Measurements from ENCODE around the gene ETV6.

Gene ETV6

GRCh38 chr12:11706509-11707379 lies 57.3 kb downstream of the ETV6 start:
- H3K36me3 ChIP-seq = no peaks in the 10 kb centered on the region
- no peak for TF ChIP-seq CTCF (IDR thresholded peaks at IDR 0.05; ENCODE audit: low read depth, low read length)
- no peaks in the 10 kb centered on the region for H3K27me3 ChIP-seq (ENCODE audit: insufficient read depth, low read depth, severe bottlenecking)
- no peaks in the 10 kb centered on the region for H3K9me3 ChIP-seq (ENCODE audit: severe bottlenecking)
- no peak for DNase-seq
- H3K27ac ChIP-seq = no peak overlapping the region
- no peak overlapping the region for H3K4me3 ChIP-seq (ENCODE audit: low read depth, low read length)

GRCh38 chr12:11707535-11707934 lies 58.1 kb downstream of the ETV6 start:
- DNase-seq = no peak
- Histone ChIP-seq H3K36me3 (no peaks in the 10 kb centered on the region), H3K9me3 (ENCODE audit: severe bottlenecking) (no peaks in the 10 kb centered on the region), H3K27me3 (ENCODE audit: insufficient read depth, low read depth, severe bottlenecking) (no peaks in the 10 kb centered on the region), H3K4me3 (ENCODE audit: low read depth, low read length) (no peak overlapping the region), H3K27ac (no peak overlapping the region)
- no peak for TF ChIP-seq CTCF (IDR thresholded peaks at IDR 0.05; ENCODE audit: low read depth, low read length)

- H3K27ac ChIP-seq = no peak overlapping the region
- no peak for DNase-seq
- no peaks in the 10 kb centered on the region for H3K9me3 ChIP-seq (ENCODE audit: severe bottlenecking)
- no peak overlapping the region for H3K4me3 ChIP-seq (ENCODE audit: low read depth, low read length)
- H3K27me3 ChIP-seq (ENCODE audit: insufficient read depth, low read depth, severe bottlenecking) = no peaks in the 10 kb centered on the region
- no peaks in the 10 kb centered on the region for H3K36me3 ChIP-seq
- no peak for TF ChIP-seq CTCF (IDR thresholded peaks at IDR 0.05; ENCODE audit: low read depth, low read length)
These were observed 60.0 kb downstream of the ETV6 start for GRCh38 chr12:11709513-11709912.

- no peaks in the 10 kb centered on the region for H3K27me3 ChIP-seq (ENCODE audit: insufficient read depth, low read depth, severe bottlenecking)
- H3K9me3 ChIP-seq (ENCODE audit: severe bottlenecking) = no peaks in the 10 kb centered on the region
- no peaks in the 10 kb centered on the region for H3K36me3 ChIP-seq
- H3K27ac ChIP-seq = no peak overlapping the region
- DNase-seq = no peak
- TF ChIP-seq CTCF (IDR thresholded peaks at IDR 0.05; ENCODE audit: low read depth, low read length) = no peak
- no peak overlapping the region for H3K4me3 ChIP-seq (ENCODE audit: low read depth, low read length)
These were observed 61.0 kb downstream of the ETV6 start for GRCh38 chr12:11710431-11710830.

- no peak overlapping the region for H3K4me3 ChIP-seq (ENCODE audit: low read depth, low read length)
- TF ChIP-seq CTCF (IDR thresholded peaks at IDR 0.05; ENCODE audit: low read depth, low read length) = no peak
- no peak overlapping the region for H3K27ac ChIP-seq
- DNase-seq = no peak
- H3K27me3 ChIP-seq (ENCODE audit: insufficient read depth, low read depth, severe bottlenecking) = no peaks in the 10 kb centered on the region
- H3K9me3 ChIP-seq (ENCODE audit: severe bottlenecking) = no peaks in the 10 kb centered on the region
- no peaks in the 10 kb centered on the region for H3K36me3 ChIP-seq
These were observed 61.4 kb downstream of the ETV6 start for GRCh38 chr12:11710906-11711305.
